Measurements from ENCODE around the gene GNLY. TPM values are rescaled to one million over a fixed set of nuclear protein-coding genes. Genes with fewer than 3 reads are reported as not detected.

GNLY gene
- total RNA-seq, 6 donors from 2014 or later = 12.2 to 24.7 (median 21.0) TPM

DNA sequence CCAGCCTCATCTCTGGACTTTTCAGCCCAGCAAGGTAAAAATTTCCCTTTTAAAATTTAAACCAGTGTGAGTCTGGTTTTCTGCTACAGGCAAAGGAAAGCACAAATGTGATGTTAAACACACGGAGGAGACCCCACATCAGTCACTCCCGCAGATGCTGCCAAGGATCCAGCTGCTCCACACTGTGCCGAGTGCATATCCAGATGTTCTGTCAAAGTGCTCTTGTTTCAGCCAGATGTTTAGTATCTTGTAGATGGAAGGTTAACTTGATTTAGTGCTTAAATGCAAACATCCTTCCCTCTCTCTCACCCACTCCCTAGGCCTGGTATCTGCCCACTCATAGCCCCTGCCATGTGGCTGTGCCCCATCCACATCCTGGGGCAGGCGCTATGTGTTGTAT lies 43.8 kb downstream of the GNLY start:
- no peaks in the 10 kb centered on the region for H3K9me3 ChIP-seq
- H3K4me1 ChIP-seq = peaks cover 26 to 36% (median 31%) of the 10 kb centered on the region in 4 donors
- no peak for DNase-seq
- WGBS, 2 donors = 83 to 87% methylated on average over 4 of the region's 4 CpGs
- TF ChIP-seq POLR2AphosphoS5 (IDR thresholded peaks at IDR 0.05) (no peak), EP300 (IDR thresholded peaks at IDR 0.05) (no peak), POLR2A (IDR thresholded peaks at IDR 0.05) (no peak)
- TF ChIP-seq, protein P1, sequence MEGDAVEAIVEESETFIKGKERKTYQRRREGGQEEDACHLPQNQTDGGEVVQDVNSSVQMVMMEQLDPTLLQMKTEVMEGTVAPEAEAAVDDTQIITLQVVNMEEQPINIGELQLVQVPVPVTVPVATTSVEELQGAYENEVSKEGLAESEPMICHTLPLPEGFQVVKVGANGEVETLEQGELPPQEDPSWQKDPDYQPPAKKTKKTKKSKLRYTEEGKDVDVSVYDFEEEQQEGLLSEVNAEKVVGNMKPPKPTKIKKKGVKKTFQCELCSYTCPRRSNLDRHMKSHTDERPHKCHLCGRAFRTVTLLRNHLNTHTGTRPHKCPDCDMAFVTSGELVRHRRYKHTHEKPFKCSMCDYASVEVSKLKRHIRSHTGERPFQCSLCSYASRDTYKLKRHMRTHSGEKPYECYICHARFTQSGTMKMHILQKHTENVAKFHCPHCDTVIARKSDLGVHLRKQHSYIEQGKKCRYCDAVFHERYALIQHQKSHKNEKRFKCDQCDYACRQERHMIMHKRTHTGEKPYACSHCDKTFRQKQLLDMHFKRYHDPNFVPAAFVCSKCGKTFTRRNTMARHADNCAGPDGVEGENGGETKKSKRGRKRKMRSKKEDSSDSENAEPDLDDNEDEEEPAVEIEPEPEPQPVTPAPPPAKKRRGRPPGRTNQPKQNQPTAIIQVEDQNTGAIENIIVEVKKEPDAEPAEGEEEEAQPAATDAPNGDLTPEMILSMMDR (IDR thresholded peaks at IDR 0.05) = no peak
- no peak overlapping the region for H3K4me3 ChIP-seq
- no peaks in the 10 kb centered on the region for H3K36me3 ChIP-seq
- ATAC-seq (ENCODE audit: low FRiP score in 2 of 2) = no peak
- no peaks in the 10 kb centered on the region for H3K27me3 ChIP-seq
- H3K27ac ChIP-seq = peak overlapping the region; percentile 59 to 67 (median 61)

DNA sequence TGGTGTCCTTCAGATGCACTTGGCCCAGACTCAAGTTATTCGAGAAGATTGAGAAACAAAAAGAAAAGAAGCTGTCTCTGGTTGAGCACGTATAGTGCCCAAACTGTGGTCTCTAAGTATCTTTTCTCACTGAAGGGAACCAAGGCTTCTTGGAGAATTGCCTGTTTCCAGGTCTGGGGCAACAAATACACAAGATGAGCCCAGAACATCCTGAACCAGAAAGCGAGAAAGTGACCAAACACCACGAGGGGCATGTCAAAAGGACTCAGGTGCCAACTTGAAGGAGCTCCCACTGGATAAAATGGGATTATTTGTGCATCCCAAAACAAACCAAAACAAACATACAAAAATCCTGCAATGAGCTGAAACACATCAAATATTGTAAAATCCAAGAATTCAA lies 46.0 kb downstream of the GNLY start:
- peaks cover 47 to 56% (median 51%) of the 10 kb centered on the region in 4 donors for H3K4me1 ChIP-seq
- no peak for ATAC-seq (ENCODE audit: low FRiP score in 2 of 2)
- no peaks in the 10 kb centered on the region for H3K36me3 ChIP-seq
- no peak for DNase-seq
- WGBS, 2 donors = 72 to 76% methylated on average over 4 of the region's 4 CpGs
- H3K27me3 ChIP-seq = no peaks in the 10 kb centered on the region
- TF ChIP-seq EP300 (IDR thresholded peaks at IDR 0.05) = no peak
- H3K27ac ChIP-seq = peak overlapping the region; percentile 87 to 93 (median 90)
- H3K9me3 ChIP-seq = no peaks in the 10 kb centered on the region
- no peak overlapping the region for H3K4me3 ChIP-seq

DNA sequence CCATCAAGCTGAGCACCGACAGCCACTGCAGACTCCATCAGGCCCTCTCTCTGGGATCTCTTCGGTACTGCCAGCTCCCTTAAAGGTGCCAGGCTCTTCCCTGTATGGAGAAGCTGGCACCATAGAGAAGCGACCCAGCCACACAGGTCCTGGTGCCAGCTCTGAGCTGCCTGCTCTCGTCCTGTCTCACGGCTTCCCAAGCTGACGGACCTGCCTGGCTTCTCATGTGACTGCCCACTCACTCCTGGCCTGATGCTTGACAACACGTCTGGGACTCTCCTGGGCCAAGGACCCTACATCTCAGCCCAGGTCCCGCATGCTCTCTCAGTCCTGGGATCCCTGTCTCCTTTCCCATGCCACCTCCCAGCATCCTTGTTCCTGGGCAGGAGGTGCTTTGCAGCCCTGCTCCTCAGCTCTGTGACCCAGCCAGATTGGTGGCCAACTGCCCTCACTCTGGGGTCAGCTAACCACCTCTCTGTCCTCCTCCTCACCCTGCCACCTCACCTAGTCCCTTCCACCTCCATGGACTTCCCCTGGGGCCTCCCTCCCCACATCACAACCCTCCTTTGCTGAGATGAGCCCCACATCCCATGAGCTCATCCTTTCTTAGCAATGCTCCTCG lies 47.2 kb downstream of the GNLY start:
- H3K4me1 ChIP-seq = peaks cover 54 to 65% (median 58%) of the 10 kb centered on the region in 4 donors
- no peak overlapping the region for H3K4me3 ChIP-seq
- ATAC-seq (ENCODE audit: low FRiP score in 2 of 2) = peak in 1 of 2 donors; percentile 17

DNA sequence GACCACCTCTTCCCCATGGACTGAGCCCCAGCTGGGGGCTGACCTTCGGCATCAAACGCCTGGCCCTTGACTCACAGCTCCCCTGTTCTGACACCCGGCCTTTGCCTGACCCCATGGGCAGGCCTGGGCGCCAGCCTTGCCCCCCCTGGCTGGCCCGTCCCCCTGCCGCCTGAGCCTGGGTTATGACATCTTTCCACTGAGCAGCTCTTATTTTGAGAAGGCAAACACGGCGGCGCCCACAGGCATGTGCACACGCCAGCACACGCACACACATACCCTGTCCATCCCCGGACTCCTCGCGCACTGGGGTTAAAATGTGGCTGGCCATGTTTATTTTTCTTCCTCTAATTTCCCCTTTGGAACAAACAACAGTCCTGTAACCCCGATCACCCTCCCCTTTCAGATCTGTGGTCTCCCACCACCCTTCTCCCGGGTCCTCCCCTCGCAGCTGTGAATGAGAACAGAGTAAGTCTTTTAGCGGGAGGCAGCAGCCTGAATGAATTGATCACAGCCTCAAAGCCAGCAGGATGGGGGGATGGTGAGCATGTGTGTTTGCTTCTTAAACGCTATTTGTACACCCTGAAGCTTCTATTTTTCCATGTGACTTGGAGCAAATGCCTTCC lies 47.8 kb downstream of the GNLY start:
- 24 to 35% methylated on average over 17 to 19 of the region's 19 CpGs for WGBS, 2 donors
- TF ChIP-seq POLR2A (IDR thresholded peaks at IDR 0.05) = peak in 1 of 4 donors; percentile 37
- peak in 3 of 4 donors; percentile 16 to 87 (median 43) for TF ChIP-seq EP300 (IDR thresholded peaks at IDR 0.05)
- TF ChIP-seq, protein P1 (IDR thresholded peaks at IDR 0.05) = peak in 1 of 6 experiments; percentile 37
- peak; percentile 86 for TF ChIP-seq POLR2AphosphoS5 (IDR thresholded peaks at IDR 0.05)
- no peaks in the 10 kb centered on the region for H3K27me3 ChIP-seq
- no peaks in the 10 kb centered on the region for H3K36me3 ChIP-seq
- peak overlapping the region; percentile 87 to 93 (median 90) for H3K27ac ChIP-seq
- ATAC-seq (ENCODE audit: low FRiP score in 2 of 2) (peak; percentile 60 to 94), DNase-seq (peak; percentile 84 to 90)
- no peaks in the 10 kb centered on the region for H3K9me3 ChIP-seq
- H3K4me3 ChIP-seq = peak overlapping the region in 1 of 4 donors; percentile 18
- H3K4me1 ChIP-seq = peaks cover 51 to 64% (median 61%) of the 10 kb centered on the region in 4 donors

More for the DNA sequence above, 47.2 kb downstream of the GNLY start:
- TF ChIP-seq POLR2AphosphoS5 (IDR thresholded peaks at IDR 0.05) (no peak), POLR2A (IDR thresholded peaks at IDR 0.05) (peak in 1 of 4 donors; percentile 35)
- no peaks in the 10 kb centered on the region for H3K36me3 ChIP-seq
- H3K27me3 ChIP-seq = no peaks in the 10 kb centered on the region
- no peaks in the 10 kb centered on the region for H3K9me3 ChIP-seq
- peak overlapping the region; percentile 87 to 93 (median 90) for H3K27ac ChIP-seq
- 51 to 67% methylated on average over 6 to 9 of the region's 9 CpGs for WGBS, 2 donors
- DNase-seq = peak in 1 of 2 donors; percentile 71

DNA sequence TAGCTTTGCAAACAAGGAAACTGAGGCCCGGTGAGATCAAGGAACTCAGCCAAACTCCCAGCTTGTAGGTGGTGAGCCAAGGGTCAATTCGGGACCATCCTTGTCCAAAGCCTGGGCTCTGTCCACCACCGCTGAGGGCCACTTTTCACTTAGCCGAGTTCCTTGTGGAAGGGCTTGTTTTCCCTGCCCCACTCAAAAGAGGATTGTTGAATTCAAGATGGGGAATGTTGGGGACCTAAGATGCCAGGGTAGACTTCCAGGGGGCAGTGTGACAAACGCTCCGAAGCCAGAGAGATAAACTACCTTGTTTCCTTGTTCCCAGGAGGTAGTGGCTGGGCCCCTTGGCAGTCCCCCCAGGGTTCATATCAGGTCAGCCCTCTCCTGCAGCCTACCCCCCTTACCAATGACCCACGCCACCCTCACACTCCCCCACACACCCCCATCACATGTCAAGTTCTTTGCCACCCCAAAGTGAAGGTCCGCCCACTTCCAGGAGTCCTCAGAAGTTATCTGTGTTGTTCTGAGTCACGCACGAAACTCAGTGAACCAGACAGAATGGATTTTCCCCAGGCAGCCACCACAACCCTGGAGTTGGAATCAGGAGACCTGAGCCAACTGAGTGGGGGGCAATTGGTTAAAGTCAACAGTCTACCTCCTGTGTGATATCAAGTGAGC lies 49.3 kb downstream of the GNLY start:
- 53 to 65% methylated on average over 9 to 10 of the region's 10 CpGs for WGBS, 2 donors
- Histone ChIP-seq H3K4me1 (peaks cover 51 to 67% (median 60%) of the 10 kb centered on the region in 4 donors), H3K9me3 (no peaks in the 10 kb centered on the region), H3K4me3 (no peak overlapping the region), H3K36me3 (no peaks in the 10 kb centered on the region), H3K27me3 (no peaks in the 10 kb centered on the region), H3K27ac (peak overlapping the region; percentile 72 to 93 (median 89))
- TF ChIP-seq, protein P1 (IDR thresholded peaks at IDR 0.05) = no peak
- TF ChIP-seq POLR2AphosphoS5 (IDR thresholded peaks at IDR 0.05) (no peak), POLR2A (IDR thresholded peaks at IDR 0.05) (no peak), EP300 (IDR thresholded peaks at IDR 0.05) (no peak)
- ATAC-seq (ENCODE audit: low FRiP score in 2 of 2) (no peak), DNase-seq (no peak)

Data from upper lobe of left lung (tissue), 6 donors.